ENCODE data around the gene ANXA2R. TPM values are rescaled to one million over a fixed set of nuclear protein-coding genes. Genes with fewer than 3 reads are reported as not detected.

ANXA2R gene
- polyA plus RNA-seq, 2 of the 4 experiments (the other 2 are of a cell fraction): 1.7 to 2.1 TPM

DNA sequence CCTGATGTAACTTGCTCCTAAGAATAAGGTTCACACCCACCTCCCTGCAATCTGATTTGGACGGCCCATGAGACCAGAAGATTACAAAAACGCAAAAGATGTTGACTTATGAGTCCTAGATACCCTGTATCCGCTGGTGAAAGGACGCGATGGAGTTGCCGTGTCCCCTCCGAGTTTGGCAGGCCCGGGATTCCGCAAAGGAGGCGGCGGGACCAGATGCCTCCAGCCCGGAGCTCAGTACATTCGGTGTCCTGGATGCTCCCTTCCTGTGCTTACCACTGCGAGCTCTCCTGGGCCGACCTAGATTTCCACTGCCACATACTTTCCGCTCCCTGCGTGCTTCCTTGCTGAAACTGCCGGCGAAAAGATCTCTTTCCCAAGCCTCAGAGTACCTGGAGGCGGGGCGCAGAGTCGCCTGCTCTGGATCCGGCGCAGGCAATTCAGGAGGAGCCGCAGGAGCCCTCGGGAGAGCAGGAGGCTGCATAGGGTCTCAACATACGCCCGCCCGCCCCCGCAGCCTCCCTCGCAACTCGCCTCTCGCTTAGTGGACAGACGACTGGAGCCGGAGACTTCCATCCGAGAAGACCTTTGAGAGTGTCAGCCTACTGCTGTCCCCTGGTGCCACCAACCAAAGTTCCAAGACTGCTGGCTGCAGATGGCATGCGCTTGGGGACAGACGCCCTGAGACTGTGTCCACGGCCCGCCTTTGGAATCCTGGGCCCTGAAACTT lies 39.8 kb downstream of the ANXA2R start:
- Histone ChIP-seq H3K4me1 (peaks cover 34% of the 10 kb centered on the region), H3K4me3 (peak overlapping the region; percentile 52), H3K27ac (peak overlapping the region; percentile 74 to 86), H3K4me2 (peak overlapping the region; percentile 80), H3K9me3 (no peaks in the 10 kb centered on the region)
- ChIA-PET CTCF (interaction anchor here (0.7 to 9.9 kb wide), 3 partner anchors 9 to 89 kb away, joined by 3 to 132 read pairs (median 6); no protein-coding TSS in a partner anchor), POLR2A (interaction anchor here (0.8 to 1.4 kb wide), 3 partner anchors 17 to 88 kb away, joined by 3 to 5 read pairs (median 5); no protein-coding TSS in a partner anchor)
- DNase-seq (ENCODE audit: low read depth in 1 of 2, low spot score in 1 of 2): peak in 1 of 2 experiments; percentile 55
- ATAC-seq: peak; percentile 86 to 88
- FAIRE-seq: no peak
- TF ChIP-seq JUN (IDR thresholded peaks at IDR 0.05): 0 out of 5 replicates have a peak, but pooled peaks of 1 of the 2 experiments have one; percentile 23
- no peak for TF ChIP-seq HOXB5 (CRISPR knock-in tag; IDR thresholded peaks at IDR 0.05)
- TF ChIP-seq RAD21 (conservative IDR thresholded peaks at IDR 0.05 in 1 of 2, IDR thresholded peaks at IDR 0.05 in 1 of 2): 0 out of 5 replicates have a peak, but pooled peaks of 1 of the 2 experiments have one; percentile 12
- peak; percentile 34 for TF ChIP-seq POLR2A (IDR thresholded peaks at IDR 0.05; ENCODE audit: low read length)
- 0 out of 3 replicates have a peak, but pooled peaks have one; percentile 22 for TF ChIP-seq SMC3 (IDR thresholded peaks at IDR 0.05)
- TF ChIP-seq GATA3 (IDR thresholded peaks at IDR 0.05; ENCODE audit: borderline replicate concordance): no peak
- WGBS (ENCODE audit: missing lambda C conversion rate): 2% methylated on average over 35 of the region's 40 CpGs

DNA sequence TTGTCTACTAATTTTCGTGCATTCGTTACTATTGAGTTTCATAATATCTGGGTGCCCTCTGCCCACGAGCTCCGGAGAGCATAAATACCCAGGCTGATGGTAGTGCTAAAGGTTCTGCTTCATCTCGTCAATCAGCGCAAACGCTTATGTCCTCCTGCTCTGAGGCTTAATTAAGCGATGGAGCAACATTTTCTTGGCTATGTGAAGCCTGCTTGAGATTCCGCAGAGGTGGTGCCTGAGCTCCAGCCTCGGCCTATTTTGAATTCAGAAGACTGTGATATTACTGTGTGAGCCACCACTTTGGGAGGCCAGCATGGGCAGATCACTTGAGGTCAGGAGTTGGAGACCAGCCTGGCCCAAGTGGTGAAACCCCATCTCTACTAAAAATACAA lies 44.8 kb downstream of the ANXA2R start:
- H3K4me3 ChIP-seq: peak overlapping the region; percentile 64
- CTCF ChIA-PET: interaction anchor here (0.7 to 9.9 kb wide), 12 partner anchors 8 to 110 kb away, joined by 3 to 132 read pairs (median 8); partner anchors contain the start of gene ANXA2R
- H3K4me2 ChIP-seq: peak overlapping the region; percentile 92
- DNase-seq (ENCODE audit: low read depth in 1 of 2, low spot score in 1 of 2) (no peak), FAIRE-seq (no peak), ATAC-seq (peak; percentile 1 to 2; a peak in 1 of 6 replicates)
- WGBS (ENCODE audit: missing lambda C conversion rate): 18% methylated on average over 10 of the region's 10 CpGs
- POLR2A ChIA-PET: interaction anchor here (0.7 to 6.4 kb wide), 5 partner anchors 13 to 71 kb away, joined by 3 to 57 read pairs (median 4); no protein-coding TSS in a partner anchor
- no peaks in the 10 kb centered on the region for H3K9me3 ChIP-seq
- no peak for TF ChIP-seq MYC (IDR thresholded peaks at IDR 0.05; ENCODE audit: borderline replicate concordance, low read length)
- 0 out of 4 replicates have a peak, but pooled peaks of 1 of the 2 experiments have one; percentile 28 for TF ChIP-seq CEBPB (IDR thresholded peaks at IDR 0.05)
- TF ChIP-seq BHLHE40 (IDR thresholded peaks at IDR 0.05; ENCODE audit: low read depth, low read length): no peak
- peak overlapping the region; percentile 87 to 94 for H3K27ac ChIP-seq
- peaks cover 28% of the 10 kb centered on the region for H3K4me1 ChIP-seq

DNA sequence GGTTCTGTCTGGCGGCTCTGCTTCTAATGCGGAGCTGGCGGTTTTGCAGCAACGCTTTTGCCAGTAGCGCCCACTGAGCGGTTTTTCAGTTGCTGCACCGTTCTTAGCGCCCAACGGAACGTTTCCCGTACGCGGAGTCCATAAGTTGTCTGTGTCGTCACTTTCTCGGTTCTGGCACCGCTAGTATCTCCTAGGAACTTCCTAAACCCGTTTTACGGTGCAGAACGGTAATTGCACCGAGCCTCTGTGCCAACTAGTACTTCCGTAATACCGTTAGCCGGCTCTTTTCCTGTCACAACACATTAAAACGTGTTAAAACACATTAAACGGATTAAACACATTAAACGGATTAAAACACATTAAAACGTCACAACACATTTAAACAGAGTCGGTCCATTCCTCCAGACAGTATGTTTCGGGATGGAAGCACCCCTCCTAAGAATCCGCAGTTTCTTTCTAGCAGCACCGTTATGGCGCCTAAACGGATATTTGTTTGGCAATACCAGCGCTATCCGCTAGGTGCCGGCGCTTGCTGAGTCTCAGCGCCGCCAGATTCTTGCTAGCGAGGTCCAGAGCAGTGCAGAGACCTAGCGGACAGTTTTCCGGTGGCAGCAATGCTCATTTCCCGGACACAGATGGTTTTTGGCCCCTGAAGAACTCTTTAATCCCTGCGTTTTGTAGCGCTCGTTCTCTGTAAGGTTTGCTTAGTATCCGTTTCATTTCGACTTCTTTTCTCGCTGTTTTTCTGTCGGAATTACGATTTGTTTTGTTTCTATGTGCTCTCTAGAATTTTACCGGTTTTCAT lies 45.4 kb downstream of the ANXA2R start:
- ATAC-seq: peak; percentile 69 to 82
- peak overlapping the region; percentile 92 for H3K4me2 ChIP-seq
- TF ChIP-seq MAFK (IDR thresholded peaks at IDR 0.05; ENCODE audit: partially characterized antibody) (peak; percentile 44), RARB (CRISPR knock-in tag; IDR thresholded peaks at IDR 0.05) (no peak), GATA3 (IDR thresholded peaks at IDR 0.05; ENCODE audit: borderline replicate concordance) (0 out of 2 replicates have a peak, but pooled peaks have one; percentile 8), MYC (IDR thresholded peaks at IDR 0.05; ENCODE audit: borderline replicate concordance, low read length) (no peak), SMC3 (IDR thresholded peaks at IDR 0.05) (peak; percentile 61), EP300 (IDR thresholded peaks at IDR 0.05) (no peak), JUN (IDR thresholded peaks at IDR 0.05) (peak; percentile 43 to 64; a peak in 3 of 5 replicates), RAD21 (conservative IDR thresholded peaks at IDR 0.05 in 1 of 2, IDR thresholded peaks at IDR 0.05 in 1 of 2) (peak; percentile 67 to 69), CEBPB (IDR thresholded peaks at IDR 0.05) (peak; percentile 3 to 61; a peak in 2 of 4 replicates), CHD2 (IDR thresholded peaks at IDR 0.05; ENCODE audit: low read length, partially characterized antibody) (no peak)
- TF ChIP-seq, protein P1, sequence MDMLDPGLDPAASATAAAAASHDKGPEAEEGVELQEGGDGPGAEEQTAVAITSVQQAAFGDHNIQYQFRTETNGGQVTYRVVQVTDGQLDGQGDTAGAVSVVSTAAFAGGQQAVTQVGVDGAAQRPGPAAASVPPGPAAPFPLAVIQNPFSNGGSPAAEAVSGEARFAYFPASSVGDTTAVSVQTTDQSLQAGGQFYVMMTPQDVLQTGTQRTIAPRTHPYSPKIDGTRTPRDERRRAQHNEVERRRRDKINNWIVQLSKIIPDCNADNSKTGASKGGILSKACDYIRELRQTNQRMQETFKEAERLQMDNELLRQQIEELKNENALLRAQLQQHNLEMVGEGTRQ (IDR thresholded peaks at IDR 0.05): no peak
- TF ChIP-seq, protein P2, sequence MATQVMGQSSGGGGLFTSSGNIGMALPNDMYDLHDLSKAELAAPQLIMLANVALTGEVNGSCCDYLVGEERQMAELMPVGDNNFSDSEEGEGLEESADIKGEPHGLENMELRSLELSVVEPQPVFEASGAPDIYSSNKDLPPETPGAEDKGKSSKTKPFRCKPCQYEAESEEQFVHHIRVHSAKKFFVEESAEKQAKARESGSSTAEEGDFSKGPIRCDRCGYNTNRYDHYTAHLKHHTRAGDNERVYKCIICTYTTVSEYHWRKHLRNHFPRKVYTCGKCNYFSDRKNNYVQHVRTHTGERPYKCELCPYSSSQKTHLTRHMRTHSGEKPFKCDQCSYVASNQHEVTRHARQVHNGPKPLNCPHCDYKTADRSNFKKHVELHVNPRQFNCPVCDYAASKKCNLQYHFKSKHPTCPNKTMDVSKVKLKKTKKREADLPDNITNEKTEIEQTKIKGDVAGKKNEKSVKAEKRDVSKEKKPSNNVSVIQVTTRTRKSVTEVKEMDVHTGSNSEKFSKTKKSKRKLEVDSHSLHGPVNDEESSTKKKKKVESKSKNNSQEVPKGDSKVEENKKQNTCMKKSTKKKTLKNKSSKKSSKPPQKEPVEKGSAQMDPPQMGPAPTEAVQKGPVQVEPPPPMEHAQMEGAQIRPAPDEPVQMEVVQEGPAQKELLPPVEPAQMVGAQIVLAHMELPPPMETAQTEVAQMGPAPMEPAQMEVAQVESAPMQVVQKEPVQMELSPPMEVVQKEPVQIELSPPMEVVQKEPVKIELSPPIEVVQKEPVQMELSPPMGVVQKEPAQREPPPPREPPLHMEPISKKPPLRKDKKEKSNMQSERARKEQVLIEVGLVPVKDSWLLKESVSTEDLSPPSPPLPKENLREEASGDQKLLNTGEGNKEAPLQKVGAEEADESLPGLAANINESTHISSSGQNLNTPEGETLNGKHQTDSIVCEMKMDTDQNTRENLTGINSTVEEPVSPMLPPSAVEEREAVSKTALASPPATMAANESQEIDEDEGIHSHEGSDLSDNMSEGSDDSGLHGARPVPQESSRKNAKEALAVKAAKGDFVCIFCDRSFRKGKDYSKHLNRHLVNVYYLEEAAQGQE (IDR thresholded peaks at IDR 0.05): no peak
- TF ChIP-seq, protein P3, sequence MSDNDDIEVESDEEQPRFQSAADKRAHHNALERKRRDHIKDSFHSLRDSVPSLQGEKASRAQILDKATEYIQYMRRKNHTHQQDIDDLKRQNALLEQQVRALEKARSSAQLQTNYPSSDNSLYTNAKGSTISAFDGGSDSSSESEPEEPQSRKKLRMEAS (IDR thresholded peaks at IDR 0.05): peak; percentile 56
- TF ChIP-seq, protein P4, sequence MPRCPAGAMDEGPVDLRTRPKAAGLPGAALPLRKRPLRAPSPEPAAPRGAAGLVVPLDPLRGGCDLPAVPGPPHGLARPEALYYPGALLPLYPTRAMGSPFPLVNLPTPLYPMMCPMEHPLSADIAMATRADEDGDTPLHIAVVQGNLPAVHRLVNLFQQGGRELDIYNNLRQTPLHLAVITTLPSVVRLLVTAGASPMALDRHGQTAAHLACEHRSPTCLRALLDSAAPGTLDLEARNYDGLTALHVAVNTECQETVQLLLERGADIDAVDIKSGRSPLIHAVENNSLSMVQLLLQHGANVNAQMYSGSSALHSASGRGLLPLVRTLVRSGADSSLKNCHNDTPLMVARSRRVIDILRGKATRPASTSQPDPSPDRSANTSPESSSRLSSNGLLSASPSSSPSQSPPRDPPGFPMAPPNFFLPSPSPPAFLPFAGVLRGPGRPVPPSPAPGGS (IDR thresholded peaks at IDR 0.05): 0 out of 3 replicates have a peak, but pooled peaks have one; percentile 50
- TF ChIP-seq, protein P5, sequence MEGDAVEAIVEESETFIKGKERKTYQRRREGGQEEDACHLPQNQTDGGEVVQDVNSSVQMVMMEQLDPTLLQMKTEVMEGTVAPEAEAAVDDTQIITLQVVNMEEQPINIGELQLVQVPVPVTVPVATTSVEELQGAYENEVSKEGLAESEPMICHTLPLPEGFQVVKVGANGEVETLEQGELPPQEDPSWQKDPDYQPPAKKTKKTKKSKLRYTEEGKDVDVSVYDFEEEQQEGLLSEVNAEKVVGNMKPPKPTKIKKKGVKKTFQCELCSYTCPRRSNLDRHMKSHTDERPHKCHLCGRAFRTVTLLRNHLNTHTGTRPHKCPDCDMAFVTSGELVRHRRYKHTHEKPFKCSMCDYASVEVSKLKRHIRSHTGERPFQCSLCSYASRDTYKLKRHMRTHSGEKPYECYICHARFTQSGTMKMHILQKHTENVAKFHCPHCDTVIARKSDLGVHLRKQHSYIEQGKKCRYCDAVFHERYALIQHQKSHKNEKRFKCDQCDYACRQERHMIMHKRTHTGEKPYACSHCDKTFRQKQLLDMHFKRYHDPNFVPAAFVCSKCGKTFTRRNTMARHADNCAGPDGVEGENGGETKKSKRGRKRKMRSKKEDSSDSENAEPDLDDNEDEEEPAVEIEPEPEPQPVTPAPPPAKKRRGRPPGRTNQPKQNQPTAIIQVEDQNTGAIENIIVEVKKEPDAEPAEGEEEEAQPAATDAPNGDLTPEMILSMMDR (IDR thresholded peaks at IDR 0.05): peak; percentile 67
- under 1% methylated on average over 52 of the region's 52 CpGs for WGBS (ENCODE audit: missing lambda C conversion rate)
- peak overlapping the region; percentile 87 to 94 for H3K27ac ChIP-seq
- peaks cover 27% of the 10 kb centered on the region for H3K4me1 ChIP-seq
- ChIA-PET CTCF (interaction anchor here (0.7 to 9.9 kb wide), 28 partner anchors 9 to 395 kb away, joined by 3 to 132 read pairs (median 4); partner anchors contain the start of gene ANXA2R), POLR2A (interaction anchor here (0.8 to 6.4 kb wide), 7 partner anchors 12 to 127 kb away, joined by 3 to 57 read pairs (median 11); no protein-coding TSS in a partner anchor)
- H3K9me3 ChIP-seq: no peaks in the 10 kb centered on the region
- H3K4me3 ChIP-seq: peak overlapping the region; percentile 64
- DNase-seq (ENCODE audit: low read depth in 1 of 2, low spot score in 1 of 2): peak; percentile 64 to 94
- FAIRE-seq: peak; percentile 79
